Stimulated activated memory B cell treated with anti-CD40 and anti-IgM and Interleukin-4, amounts not matched to agents 10 μg/mL and 1 μg/mL and 100 μg/mL, for 72 hours (primary cell): ENCODE measurements around the gene SCAMP5.

Experiments
- ATAC-seq: fragments of 150-1000 bp; cut with Tn5 transposase; 2 replicates; pipeline ENCODE4 v1.10.0; 2021
- H3K27ac Mint-ChIP-seq: one replicate; pipeline ENCODE4 v1.8.0; 2022; ENCODE audit warnings: mild to moderate bottlenecking, mixed read lengths
- H3K27me3 Mint-ChIP-seq: one replicate; pipeline ENCODE4 v1.8.0; 2022; ENCODE audit warnings: mixed read lengths
- H3K36me3 Mint-ChIP-seq: one replicate; pipeline ENCODE4 v1.8.0; 2022; ENCODE audit warnings: mixed read lengths
- H3K4me1 Mint-ChIP-seq: one replicate; pipeline ENCODE4 v1.8.0; 2022; ENCODE audit warnings: mixed read lengths
- H3K4me3 Mint-ChIP-seq: one replicate; pipeline ENCODE4 v1.8.0; 2022; ENCODE audit warnings: mild to moderate bottlenecking, moderate library complexity, mixed read lengths
- H3K9me3 Mint-ChIP-seq: one replicate; pipeline ENCODE4 v1.8.0; 2022; ENCODE audit warnings: mixed read lengths

Gene SCAMP5

DNA sequence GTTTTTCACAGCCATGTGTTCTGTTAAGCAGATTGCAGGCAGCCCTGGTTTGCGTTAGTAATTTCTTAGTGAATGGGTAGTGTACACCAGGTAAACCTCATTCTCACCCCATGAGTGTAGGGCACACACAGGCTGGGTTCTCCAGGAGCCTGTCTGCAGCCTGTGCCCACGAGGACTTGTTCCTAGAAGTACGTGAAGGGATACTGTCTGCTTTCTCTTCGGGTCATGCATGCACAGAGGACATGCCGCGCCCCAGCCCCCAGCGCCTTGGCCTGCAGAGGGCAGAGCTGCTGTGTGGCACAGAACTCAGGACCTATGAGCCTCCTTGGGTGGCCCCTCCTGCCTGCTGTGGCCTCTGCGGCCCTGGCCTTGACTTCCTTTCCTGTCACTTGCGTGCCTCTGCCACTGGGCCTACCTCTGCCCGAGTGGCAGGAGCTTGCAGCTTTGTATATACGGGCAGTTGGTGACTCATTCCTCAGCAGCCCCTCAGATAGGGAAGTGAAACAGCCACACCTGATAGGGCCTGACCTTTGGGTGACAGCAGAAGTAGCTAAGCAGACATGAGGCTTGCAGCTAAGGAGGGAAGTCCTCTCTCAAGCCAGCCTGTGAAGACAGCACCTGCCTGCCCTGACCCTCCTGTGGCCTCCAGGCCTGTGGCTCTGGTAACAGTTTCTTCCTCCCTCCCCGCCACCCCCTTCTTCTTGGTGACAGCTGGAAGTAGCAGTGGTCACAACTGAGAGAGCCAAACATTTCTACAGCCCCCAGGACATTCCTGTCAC is 47.6 kb downstream of the SCAMP5 start:
- peaks cover 6% of the 10 kb centered on the region for H3K36me3 Mint-ChIP-seq
- peaks cover 77% of the 10 kb centered on the region for H3K4me1 Mint-ChIP-seq
- ATAC-seq: peak; percentile 95
- H3K27me3 Mint-ChIP-seq: no peaks in the 10 kb centered on the region
- peak overlapping the region; percentile 79 for H3K27ac Mint-ChIP-seq
- peak overlapping the region; percentile 22 for H3K4me3 Mint-ChIP-seq
- no peaks in the 10 kb centered on the region for H3K9me3 Mint-ChIP-seq

DNA sequence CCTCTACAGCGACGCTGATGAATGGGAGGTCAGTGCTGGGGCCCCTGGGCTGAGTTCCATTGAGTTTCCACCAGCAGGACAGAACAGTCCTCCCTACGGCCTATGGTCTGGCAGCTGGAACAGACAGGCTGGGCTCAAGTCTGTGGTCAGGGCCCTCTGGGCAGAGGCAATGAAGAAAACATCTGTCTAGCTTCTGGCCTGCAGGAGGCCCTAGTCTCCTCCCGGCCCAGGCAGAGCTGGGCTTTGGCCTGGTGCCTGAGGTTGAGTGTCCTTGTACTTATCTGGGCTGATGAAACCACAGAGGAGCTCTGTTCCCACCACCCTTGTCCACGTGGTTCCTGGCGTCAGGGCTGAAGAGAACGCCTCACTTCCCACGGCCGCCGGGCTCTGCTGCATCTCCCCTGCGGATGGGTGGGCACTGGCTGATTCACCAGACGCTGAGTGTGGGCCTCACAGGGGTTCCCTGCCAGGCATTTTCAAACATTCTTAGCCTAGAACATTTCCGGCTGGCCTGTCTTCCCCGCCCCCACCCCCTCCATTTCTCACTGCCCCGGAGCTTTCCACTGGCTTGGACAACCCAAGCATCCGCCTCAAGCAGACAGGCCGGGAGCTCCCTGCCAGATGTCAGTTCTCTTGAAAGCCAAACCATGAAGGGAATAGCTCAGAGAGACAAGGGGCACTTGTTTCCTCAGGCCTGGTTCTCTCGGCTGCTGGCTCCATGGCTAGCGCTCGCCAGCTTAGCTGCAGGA is 48.3 kb downstream of the SCAMP5 start:
- H3K4me3 Mint-ChIP-seq: peak overlapping the region; percentile 2
- H3K27ac Mint-ChIP-seq: peak overlapping the region; percentile 79
- peaks cover 13% of the 10 kb centered on the region for H3K36me3 Mint-ChIP-seq
- peak; percentile 35 for ATAC-seq
- H3K27me3 Mint-ChIP-seq: no peaks in the 10 kb centered on the region
- H3K4me1 Mint-ChIP-seq: peaks cover 79% of the 10 kb centered on the region
- H3K9me3 Mint-ChIP-seq: no peaks in the 10 kb centered on the region

DNA sequence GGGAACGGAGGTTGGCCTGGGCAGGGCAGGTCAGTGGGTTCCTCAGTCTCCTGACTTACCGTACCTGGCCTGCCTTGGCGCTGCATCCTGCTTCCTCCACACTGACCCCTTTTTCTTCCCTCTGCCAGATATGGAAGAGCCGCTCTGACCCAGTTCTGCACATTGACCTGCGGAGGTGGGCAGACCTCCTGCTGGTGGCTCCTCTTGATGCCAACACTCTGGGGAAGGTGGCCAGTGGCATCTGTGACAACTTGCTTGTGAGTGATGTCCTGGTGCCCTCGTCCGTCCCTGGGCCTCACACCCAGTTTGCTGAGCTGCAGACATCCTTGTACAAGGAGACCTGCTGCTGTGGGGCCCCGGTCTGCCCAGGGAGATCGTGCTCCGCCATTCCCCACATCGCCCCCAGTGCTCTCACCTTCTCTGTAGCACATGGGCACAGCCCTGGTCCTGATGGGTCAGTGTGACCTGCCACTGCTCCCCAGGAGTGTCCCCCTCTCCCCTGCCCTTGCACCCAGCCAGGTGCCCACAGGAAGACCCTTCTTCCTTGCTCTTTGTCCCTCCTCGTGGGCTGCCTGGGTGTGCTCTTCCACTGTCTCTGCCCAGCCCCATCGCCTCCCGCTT is 49.0 kb downstream of the SCAMP5 start:
- Mint-ChIP-seq H3K27me3 (no peaks in the 10 kb centered on the region), H3K9me3 (no peaks in the 10 kb centered on the region), H3K27ac (peak overlapping the region; percentile 79), H3K4me3 (peak overlapping the region; percentile 27), H3K36me3 (peaks cover 20% of the 10 kb centered on the region), H3K4me1 (peaks cover 77% of the 10 kb centered on the region)
- no peak for ATAC-seq

DNA sequence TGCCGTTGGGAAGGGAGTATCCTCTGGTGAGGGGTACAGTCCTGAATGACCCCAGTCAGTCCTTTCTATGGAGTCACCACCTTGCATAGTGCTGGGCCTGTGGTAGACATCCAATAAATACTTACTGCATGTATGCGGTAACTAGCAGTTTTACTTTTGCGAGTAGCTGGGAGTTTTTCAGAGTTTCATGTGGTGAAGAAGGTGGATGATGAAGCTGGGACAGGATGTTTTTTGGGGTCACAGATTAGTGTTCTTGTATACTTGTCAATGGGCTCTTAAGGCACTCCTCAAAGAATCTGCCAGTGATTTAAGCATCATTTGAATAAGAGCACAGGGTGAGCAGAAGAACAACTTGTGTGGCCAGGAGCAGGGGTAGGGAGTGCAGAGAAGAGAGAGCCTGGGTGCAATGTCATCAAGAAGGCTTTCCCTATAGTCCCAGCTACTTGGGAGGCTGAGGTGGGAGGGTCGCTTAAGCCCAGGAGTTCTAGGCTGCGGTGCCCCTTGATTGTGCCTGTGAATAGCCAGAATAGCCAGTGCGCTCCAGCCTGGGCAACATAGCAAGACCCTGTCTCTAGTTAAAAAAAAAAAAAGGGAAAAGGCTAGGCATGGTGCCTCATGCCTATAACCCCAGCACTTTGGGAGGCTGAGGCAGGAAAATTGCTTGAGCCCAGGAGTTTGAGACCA is 50.1 kb downstream of the SCAMP5 start:
- Mint-ChIP-seq H3K4me3 (no peak overlapping the region), H3K27ac (peak overlapping the region; percentile 79), H3K4me1 (peaks cover 71% of the 10 kb centered on the region), H3K9me3 (no peaks in the 10 kb centered on the region), H3K27me3 (no peaks in the 10 kb centered on the region), H3K36me3 (peaks cover 25% of the 10 kb centered on the region)
- ATAC-seq: no peak

DNA sequence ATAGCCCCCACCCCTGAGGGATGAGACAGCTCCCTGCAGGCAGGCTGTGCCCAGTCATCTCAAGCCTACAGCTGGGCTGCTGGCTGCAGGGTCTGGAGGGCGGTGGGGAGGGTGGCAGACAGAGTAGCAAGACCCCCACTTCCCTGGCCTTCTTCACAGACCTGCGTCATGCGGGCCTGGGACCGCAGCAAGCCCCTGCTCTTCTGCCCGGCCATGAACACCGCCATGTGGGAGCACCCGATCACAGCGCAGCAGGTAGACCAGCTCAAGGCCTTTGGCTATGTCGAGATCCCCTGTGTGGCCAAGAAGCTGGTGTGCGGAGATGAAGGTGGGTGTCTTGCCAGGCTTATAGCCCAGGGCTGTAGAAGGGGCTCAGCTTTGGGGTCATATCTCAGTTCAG is 53.0 kb downstream of the SCAMP5 start:
- ATAC-seq: no peak
- Mint-ChIP-seq H3K36me3 (peaks cover 25% of the 10 kb centered on the region), H3K9me3 (no peaks in the 10 kb centered on the region), H3K27ac (peak overlapping the region; percentile 79), H3K27me3 (no peaks in the 10 kb centered on the region), H3K4me3 (no peak overlapping the region), H3K4me1 (peaks cover 57% of the 10 kb centered on the region)

DNA sequence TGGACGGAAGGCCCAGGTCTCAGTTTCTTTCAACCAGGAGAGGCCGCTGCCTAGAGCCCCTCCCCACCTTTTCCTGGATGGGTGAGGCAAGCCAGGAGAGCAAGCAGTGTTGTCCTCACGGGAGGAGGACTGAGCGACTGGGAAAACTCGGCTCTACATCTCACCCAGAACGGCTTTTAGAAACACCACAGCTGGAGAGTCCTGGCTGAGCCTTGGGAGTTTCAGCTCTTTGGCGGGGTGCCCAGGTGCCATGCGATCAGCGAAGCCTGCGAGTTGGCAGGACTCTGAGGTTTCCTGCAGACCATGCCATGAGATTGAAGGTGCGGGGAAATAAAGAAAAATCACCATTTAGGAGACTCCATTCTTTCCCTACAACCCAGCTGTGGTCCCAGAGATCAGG is 54.0 kb downstream of the SCAMP5 start:
- H3K4me3 Mint-ChIP-seq: no peak overlapping the region
- no peaks in the 10 kb centered on the region for H3K27me3 Mint-ChIP-seq
- no peak overlapping the region for H3K27ac Mint-ChIP-seq
- no peaks in the 10 kb centered on the region for H3K9me3 Mint-ChIP-seq
- peaks cover 25% of the 10 kb centered on the region for H3K36me3 Mint-ChIP-seq
- ATAC-seq: no peak
- H3K4me1 Mint-ChIP-seq: peaks cover 47% of the 10 kb centered on the region

DNA sequence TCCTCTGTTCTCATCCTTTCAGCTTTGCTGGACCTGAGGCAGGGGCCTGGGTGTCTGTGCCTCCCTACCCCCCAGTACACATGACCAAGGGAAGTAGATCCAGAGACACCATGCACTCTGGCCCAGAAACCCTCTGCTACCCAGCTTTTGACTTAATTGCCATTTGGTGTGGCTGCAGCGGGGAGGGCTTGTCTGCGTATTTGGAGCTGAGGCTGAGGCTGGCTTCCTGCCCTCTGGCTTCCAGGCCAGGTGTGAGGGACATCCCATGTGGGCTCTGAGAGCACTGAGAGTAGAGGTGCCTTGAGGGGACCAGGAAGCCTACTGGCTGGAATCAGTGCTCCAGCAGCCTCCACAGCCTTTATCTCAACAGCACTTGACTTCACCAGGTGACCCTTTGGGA is 54.9 kb downstream of the SCAMP5 start:
- ATAC-seq: no peak
- Mint-ChIP-seq H3K4me3 (no peak overlapping the region), H3K4me1 (peaks cover 38% of the 10 kb centered on the region), H3K9me3 (no peaks in the 10 kb centered on the region), H3K36me3 (peaks cover 20% of the 10 kb centered on the region), H3K27me3 (no peaks in the 10 kb centered on the region), H3K27ac (no peak overlapping the region)

DNA sequence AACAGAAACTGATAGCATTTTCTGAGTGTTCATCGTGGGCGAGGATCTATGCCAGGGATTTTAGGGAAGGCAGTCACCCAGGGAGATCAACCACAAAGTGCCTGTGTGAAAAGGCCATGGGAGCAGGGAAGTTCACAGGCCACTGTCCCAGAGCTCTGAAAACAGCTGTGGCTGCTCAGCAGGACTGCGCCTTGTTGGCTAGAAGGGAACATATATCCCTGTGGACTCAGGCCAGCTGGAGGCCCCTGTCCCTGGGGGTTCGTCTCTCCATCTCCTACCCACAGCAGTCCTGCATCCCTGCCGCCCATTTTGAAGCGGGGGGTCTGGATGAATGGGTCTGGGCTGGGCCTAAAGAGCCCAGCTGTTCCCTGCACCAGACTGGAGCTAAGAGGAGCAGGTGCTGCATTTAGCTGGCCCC is 55.8 kb downstream of the SCAMP5 start:
- no peak for ATAC-seq
- Mint-ChIP-seq H3K9me3 (no peaks in the 10 kb centered on the region), H3K4me3 (no peak overlapping the region), H3K4me1 (peaks cover 29% of the 10 kb centered on the region), H3K27me3 (no peaks in the 10 kb centered on the region), H3K27ac (no peak overlapping the region), H3K36me3 (peaks cover 24% of the 10 kb centered on the region)

DNA sequence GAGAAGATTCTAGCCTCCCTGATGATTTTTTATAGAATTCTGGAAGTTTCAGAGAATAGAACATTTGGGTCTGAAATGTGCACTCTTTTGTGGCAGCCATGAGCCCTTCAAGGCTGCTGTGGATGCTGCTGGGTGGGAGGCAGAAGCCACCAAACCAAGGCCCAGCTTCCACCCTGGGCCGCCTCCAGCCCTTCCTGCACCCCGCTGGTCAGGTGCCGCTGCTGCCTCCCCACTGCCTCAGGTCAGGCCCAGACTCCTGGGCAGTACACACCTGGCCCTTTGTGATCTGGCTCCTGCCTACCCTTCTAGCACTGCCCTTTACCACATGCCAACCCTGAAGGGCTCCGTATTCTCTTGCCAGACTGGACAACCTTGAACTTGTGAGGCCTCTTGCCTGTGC is 56.3 kb downstream of the SCAMP5 start:
- no peaks in the 10 kb centered on the region for H3K27me3 Mint-ChIP-seq
- peaks cover 24% of the 10 kb centered on the region for H3K36me3 Mint-ChIP-seq
- peaks cover 24% of the 10 kb centered on the region for H3K4me1 Mint-ChIP-seq
- H3K4me3 Mint-ChIP-seq: no peak overlapping the region
- no peak overlapping the region for H3K27ac Mint-ChIP-seq
- no peak for ATAC-seq
- H3K9me3 Mint-ChIP-seq: no peaks in the 10 kb centered on the region

DNA sequence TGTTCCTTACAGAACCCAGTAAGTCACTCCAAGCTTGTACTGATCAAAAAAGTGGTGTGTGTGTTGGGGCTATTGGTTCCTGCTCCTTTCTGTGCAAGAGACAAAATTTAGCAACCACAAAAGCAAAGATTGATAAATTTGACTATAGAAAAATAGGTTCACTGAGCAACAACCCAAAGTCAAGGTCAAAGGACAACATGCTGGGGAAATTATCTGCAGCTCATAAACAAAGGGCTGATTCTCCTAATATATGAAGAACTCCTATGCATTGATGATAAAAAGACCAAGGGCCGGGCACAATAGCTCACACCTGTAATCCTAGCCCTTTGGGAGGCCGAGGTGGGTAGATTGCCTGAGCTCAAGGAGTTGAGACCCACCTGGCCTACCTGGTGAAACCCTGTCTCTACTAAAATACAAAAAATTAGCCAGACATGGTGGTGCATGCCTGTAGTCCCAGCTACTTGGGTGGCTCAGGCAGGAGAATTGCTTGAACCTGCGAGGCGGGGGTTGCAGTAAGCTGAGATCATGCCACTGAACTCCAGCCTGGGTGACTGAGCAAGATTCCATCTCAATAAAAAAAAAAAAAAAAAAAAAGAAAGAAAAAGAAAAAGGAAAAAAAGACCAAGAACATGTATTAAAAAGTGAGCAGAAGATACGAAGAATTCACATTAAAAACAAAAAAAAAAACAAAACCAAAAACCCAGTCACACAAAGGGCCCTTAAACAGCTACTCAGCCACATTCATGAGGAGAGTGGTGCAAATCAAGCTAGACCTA is 57.8 kb downstream of the SCAMP5 start:
- ATAC-seq: no peak
- H3K27ac Mint-ChIP-seq: no peak overlapping the region
- peaks cover 23% of the 10 kb centered on the region for H3K36me3 Mint-ChIP-seq
- peaks cover 9% of the 10 kb centered on the region for H3K4me1 Mint-ChIP-seq
- no peak overlapping the region for H3K4me3 Mint-ChIP-seq
- H3K9me3 Mint-ChIP-seq: no peaks in the 10 kb centered on the region
- no peaks in the 10 kb centered on the region for H3K27me3 Mint-ChIP-seq

DNA sequence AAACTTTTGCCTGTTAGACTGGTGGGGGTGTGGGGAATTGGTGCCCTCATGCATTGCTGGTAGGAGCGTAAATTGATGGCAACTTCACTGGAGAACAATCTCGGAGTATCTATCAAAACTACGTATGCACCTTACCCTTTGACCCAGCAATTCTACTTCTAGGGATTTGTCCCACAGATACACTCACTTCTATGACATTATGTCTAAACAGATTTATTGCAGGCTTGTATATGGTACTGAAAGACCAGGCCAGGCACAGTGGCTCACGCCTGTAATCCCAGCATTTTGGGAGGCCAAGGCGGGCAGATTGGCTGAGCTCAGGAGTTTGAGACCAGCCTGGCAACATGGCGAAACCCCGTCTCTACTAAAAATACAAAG is 58.4 kb downstream of the SCAMP5 start:
- H3K4me3 Mint-ChIP-seq: no peak overlapping the region
- H3K36me3 Mint-ChIP-seq: peaks cover 17% of the 10 kb centered on the region
- H3K4me1 Mint-ChIP-seq: peaks cover 4% of the 10 kb centered on the region
- H3K9me3 Mint-ChIP-seq: no peaks in the 10 kb centered on the region
- no peaks in the 10 kb centered on the region for H3K27me3 Mint-ChIP-seq
- H3K27ac Mint-ChIP-seq: no peak overlapping the region
- no peak for ATAC-seq

DNA sequence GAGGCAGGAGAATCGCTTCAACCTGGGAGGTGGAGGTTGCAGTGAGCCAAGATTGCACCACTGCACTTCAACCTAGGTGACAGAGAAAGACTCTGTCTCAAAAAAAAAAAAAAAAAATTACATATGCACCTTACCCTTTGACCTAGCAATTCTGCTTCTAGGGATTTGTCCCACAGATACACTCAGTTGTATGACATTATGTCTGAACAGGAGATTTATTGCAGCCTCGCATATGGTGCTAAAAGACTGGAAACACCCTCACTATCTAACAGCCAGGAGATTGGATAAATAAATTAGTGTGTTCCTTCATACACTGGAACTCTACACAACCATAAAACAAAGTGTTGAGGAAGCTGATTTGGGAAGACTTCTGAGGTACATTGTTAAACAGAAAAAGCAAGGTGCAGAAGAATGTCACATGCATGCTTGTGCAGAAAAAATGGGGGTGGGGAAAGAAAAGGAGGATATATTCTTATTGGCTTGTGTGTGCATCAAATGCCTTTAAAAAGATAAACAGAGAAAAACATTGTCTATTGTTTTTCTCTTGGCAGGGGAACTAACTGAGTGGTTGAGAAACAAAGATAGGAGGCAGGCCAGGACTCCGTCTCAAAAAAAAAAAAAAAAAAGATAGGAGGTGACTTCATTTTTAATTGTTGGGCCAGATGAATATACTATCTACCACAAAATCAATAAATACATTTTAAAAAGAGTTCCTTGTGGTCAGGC is 59.0 kb downstream of the SCAMP5 start:
- H3K27ac Mint-ChIP-seq: no peak overlapping the region
- H3K27me3 Mint-ChIP-seq: no peaks in the 10 kb centered on the region
- no peaks in the 10 kb centered on the region for H3K4me1 Mint-ChIP-seq
- no peak for ATAC-seq
- H3K9me3 Mint-ChIP-seq: no peaks in the 10 kb centered on the region
- H3K4me3 Mint-ChIP-seq: no peak overlapping the region
- peaks cover 11% of the 10 kb centered on the region for H3K36me3 Mint-ChIP-seq

DNA sequence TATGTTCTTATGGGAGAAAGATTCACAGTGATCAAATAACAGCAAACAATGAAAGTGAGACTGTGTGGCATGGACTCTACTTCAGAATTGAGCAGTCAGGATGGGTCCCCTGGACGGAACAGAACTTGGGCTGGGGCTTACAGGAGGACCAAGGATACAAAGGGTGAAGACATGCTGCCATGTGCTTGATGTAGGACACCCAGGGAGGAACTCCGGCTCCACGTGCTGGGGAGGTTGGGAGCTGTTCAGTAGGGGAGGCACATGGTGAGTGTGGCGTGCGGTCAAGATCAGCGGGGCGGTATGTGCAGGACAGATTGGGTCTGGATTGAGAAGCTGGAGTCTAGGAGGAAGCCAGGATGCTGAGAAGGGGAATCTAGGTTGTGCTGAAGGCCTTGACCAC is 60.7 kb downstream of the SCAMP5 start:
- ATAC-seq: no peak
- peaks cover 1% of the 10 kb centered on the region for H3K4me1 Mint-ChIP-seq
- no peaks in the 10 kb centered on the region for H3K9me3 Mint-ChIP-seq
- no peak overlapping the region for H3K4me3 Mint-ChIP-seq
- H3K27ac Mint-ChIP-seq: peak overlapping the region; percentile 57
- H3K27me3 Mint-ChIP-seq: no peaks in the 10 kb centered on the region
- peaks cover 5% of the 10 kb centered on the region for H3K36me3 Mint-ChIP-seq
